ENCODE measurements around the gene CSF3. TPM values are rescaled to one million over a fixed set of nuclear protein-coding genes. Genes with fewer than 3 reads are reported as not detected.

CSF3 gene
- total RNA-seq, 1 experiment from 2014 or later = 4.0 TPM

- ATAC-seq = no peak
- Histone ChIP-seq H3K4me2 (ENCODE audit: low read length) (no peak overlapping the region), H3K9ac (ENCODE audit: low read length) (no peak overlapping the region), H3K79me2 (ENCODE audit: low read length) (no peaks in the 10 kb centered on the region), H3K36me3 (ENCODE audit: low read depth, low read length) (no peaks in the 10 kb centered on the region), H3K27ac (ENCODE audit: low read length) (no peak overlapping the region), H3K4me3 (ENCODE audit: low read length) (no peak overlapping the region), H4K20me1 (ENCODE audit: low read length) (no peaks in the 10 kb centered on the region), H3K4me1 (ENCODE audit: insufficient read depth, low read length) (peaks cover 5% of the 10 kb centered on the region; the same call in 1 of the 2 replicates), H3K27me3 (ENCODE audit: low read length) (no peaks in the 10 kb centered on the region), H3K9me3 (ENCODE audit: low read length) (no peaks in the 10 kb centered on the region), H3K9me2 (replicated peaks; ENCODE audit: low read length) (no peaks in the 10 kb centered on the region), H2AFZ (ENCODE audit: low read length) (no peak overlapping the region), H3F3A (ENCODE audit: low read length, unreplicated experiment) (no peaks in the 10 kb centered on the region)
- intact Hi-C loops (cut with micrococcal nuclease) = loop anchor here (2.0 kb wide), 1 partner anchor 49 kb away; no protein-coding TSS in a partner anchor
- ChIA-PET POLR2A (ENCODE audit: unreplicated experiment) (no interaction called here), CTCF (no interaction called here)
- no peak for TF ChIP-seq EZH2phosphoT487 (IDR thresholded peaks at IDR 0.05; ENCODE audit: borderline replicate concordance, low read length)
- no peak for TF ChIP-seq EZH2 (IDR thresholded peaks at IDR 0.05; ENCODE audit: low read length, unreplicated experiment)
- TF ChIP-seq CTCF (conservative IDR thresholded peaks at IDR 0.05; ENCODE audit: low read depth, low read length) = no peak
- no peak for DNase-seq
- no TSS peak for BruUV-seq (replicated peaks)
These were observed 46.4 kb downstream of the CSF3 start for GRCh38 chr17:40061609-40062038.

- no TSS peak for BruUV-seq (replicated peaks)
These were observed 47.3 kb downstream of the CSF3 start, which contains the start of gene THRA for GRCh38 chr17:40062329-40063186. Gene THRA, plus strand, starts transcription at chr17:40062965. Its CDS starts 11,524 bp downstream, at chr17:40074489.

More at GRCh38 chr17:40062329-40063186, 47.3 kb downstream of the CSF3 start, which contains the start of gene THRA:
- Histone ChIP-seq H4K20me1 (ENCODE audit: low read length) (no peaks in the 10 kb centered on the region), H3K4me1 (ENCODE audit: insufficient read depth, low read length) (peaks cover 5% of the 10 kb centered on the region; the same call in 1 of the 2 replicates), H3K27ac (ENCODE audit: low read length) (no peak within 1 kb of the TSS), H3K9me2 (replicated peaks; ENCODE audit: low read length) (no peaks in the 10 kb centered on the region), H3K79me2 (ENCODE audit: low read length) (no peaks in the 10 kb centered on the region), H3K9me3 (ENCODE audit: low read length) (no peaks in the 10 kb centered on the region), H3K9ac (ENCODE audit: low read length) (peak within 1 kb of the TSS; percentile 69), H3K4me3 (ENCODE audit: low read length) (peak within 1 kb of the TSS; percentile 94), H3K36me3 (ENCODE audit: low read depth, low read length) (no peaks in the 10 kb centered on the region), H3K4me2 (ENCODE audit: low read length) (peak within 1 kb of the TSS; percentile 89), H3F3A (ENCODE audit: low read length, unreplicated experiment) (no peaks in the 10 kb centered on the region), H3K27me3 (ENCODE audit: low read length) (no peaks in the 10 kb centered on the region), H2AFZ (ENCODE audit: low read length) (peak within 1 kb of the TSS; percentile 93)
- ChIA-PET CTCF (interaction anchor here (1.0 to 1.2 kb wide), 2 partner anchors 12 to 49 kb away, joined by 3 read pairs; no protein-coding TSS in a partner anchor), POLR2A (ENCODE audit: unreplicated experiment) (no interaction called here)
- intact Hi-C loops (cut with micrococcal nuclease) = loop anchor here (2.0 kb wide), 1 partner anchor 48 kb away; no protein-coding TSS in a partner anchor
- DNase-seq (peak; percentile 55), ATAC-seq (peak; percentile 83)
- TF ChIP-seq EZH2phosphoT487 (IDR thresholded peaks at IDR 0.05; ENCODE audit: borderline replicate concordance, low read length) (no peak), CTCF (conservative IDR thresholded peaks at IDR 0.05; ENCODE audit: low read depth, low read length) (no peak), EZH2 (IDR thresholded peaks at IDR 0.05; ENCODE audit: low read length, unreplicated experiment) (no peak)

All from PC-3 (cell line).